ENCODE results near the gene ASXL1.

- TF ChIP-seq CTCF (conservative IDR thresholded peaks at IDR 0.05 in 1 of 2, IDR thresholded peaks at IDR 0.05 in 1 of 2; ENCODE audit: extremely low read depth in 1 of 2, insufficient read depth in 1 of 2, low read depth in 1 of 2, low read length in 2 of 2) (no peak), EZH2 (IDR thresholded peaks at IDR 0.05; ENCODE audit: borderline replicate concordance, low read length) (no peak)
Observed at GRCh38 chr20:32455901-32456701, 98.0 kb downstream of the ASXL1 start.

Data from mammary epithelial cell (primary cell).